ENCODE data around the gene FBLN7. TPM values are rescaled to one million over a fixed set of nuclear protein-coding genes. Genes with fewer than 3 reads are reported as not detected.

Gene FBLN7
- total and polyA plus RNA-seq, 2 of the 8 experiments (the other 6 are each of a cell fraction or from before 2014, with no cell fraction given), result 0.30 to 0.77 TPM

DNA sequence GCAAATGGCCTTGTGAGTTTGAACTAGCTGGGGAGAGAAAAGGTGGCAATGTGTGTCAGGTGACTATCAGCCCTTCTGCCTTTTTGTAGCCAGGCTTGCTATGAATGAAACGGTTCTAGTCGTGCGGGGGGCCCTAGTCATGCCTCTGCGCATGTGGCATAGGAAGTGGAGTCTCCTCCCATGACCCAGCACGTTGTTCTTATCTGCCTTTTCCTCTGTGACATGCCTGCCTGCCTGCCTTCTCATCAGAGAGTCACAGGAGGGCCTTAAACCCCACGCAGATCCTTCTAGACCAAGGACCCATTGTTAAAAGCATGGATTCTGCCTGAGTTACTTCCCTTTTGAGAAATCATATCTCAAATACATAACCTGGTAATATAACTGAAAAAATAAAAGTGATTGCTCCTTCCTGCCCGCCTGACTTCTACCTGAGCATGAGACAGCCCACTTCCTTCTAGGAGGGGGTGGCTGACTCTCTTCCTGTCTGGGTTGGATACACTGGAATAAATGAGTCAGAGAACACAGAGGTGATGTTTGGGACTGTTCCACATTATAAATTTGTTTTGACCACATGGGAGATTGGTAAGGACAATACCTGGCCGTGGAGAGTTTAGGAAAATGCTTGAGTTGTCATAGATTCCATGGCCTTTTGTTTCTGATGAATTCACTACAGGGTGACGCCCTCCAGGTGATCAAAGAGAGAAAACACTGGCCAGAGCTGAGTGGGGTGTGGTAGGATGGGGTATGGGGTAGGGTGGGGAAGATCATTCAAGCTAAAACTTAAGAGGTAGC is 49.8 kb downstream of the FBLN7 start:
- peaks cover 0 to 1% of the 10 kb centered on the region in 2 experiments for H4K20me1 ChIP-seq (replicated peaks in 1 of 2; ENCODE audit: control insufficient read depth in 1 of 2, insufficient read depth in 2 of 2, low read length in 2 of 2)
- no peak overlapping the region for H3K4me2 ChIP-seq (ENCODE audit: insufficient read depth in 1 of 2, low read depth in 2 of 2, low read length in 2 of 2)
- TF ChIP-seq FOSL1 (IDR thresholded peaks at IDR 0.05; ENCODE audit: insufficient read depth, low read depth, low read length), result no peak
- TF ChIP-seq, protein P1, sequence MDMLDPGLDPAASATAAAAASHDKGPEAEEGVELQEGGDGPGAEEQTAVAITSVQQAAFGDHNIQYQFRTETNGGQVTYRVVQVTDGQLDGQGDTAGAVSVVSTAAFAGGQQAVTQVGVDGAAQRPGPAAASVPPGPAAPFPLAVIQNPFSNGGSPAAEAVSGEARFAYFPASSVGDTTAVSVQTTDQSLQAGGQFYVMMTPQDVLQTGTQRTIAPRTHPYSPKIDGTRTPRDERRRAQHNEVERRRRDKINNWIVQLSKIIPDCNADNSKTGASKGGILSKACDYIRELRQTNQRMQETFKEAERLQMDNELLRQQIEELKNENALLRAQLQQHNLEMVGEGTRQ (IDR thresholded peaks at IDR 0.05; ENCODE audit: low read length), result no peak
- TF ChIP-seq, protein P2, sequence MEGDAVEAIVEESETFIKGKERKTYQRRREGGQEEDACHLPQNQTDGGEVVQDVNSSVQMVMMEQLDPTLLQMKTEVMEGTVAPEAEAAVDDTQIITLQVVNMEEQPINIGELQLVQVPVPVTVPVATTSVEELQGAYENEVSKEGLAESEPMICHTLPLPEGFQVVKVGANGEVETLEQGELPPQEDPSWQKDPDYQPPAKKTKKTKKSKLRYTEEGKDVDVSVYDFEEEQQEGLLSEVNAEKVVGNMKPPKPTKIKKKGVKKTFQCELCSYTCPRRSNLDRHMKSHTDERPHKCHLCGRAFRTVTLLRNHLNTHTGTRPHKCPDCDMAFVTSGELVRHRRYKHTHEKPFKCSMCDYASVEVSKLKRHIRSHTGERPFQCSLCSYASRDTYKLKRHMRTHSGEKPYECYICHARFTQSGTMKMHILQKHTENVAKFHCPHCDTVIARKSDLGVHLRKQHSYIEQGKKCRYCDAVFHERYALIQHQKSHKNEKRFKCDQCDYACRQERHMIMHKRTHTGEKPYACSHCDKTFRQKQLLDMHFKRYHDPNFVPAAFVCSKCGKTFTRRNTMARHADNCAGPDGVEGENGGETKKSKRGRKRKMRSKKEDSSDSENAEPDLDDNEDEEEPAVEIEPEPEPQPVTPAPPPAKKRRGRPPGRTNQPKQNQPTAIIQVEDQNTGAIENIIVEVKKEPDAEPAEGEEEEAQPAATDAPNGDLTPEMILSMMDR (IDR thresholded peaks at IDR 0.05; ENCODE audit: control extremely low read depth in 1 of 3, insufficient read depth in 1 of 3, low read depth in 1 of 3, low read length in 3 of 3), result no peak
- TF ChIP-seq RNF2 (IDR thresholded peaks at IDR 0.05; ENCODE audit: borderline replicate concordance, low read depth, low read length, missing control alignments, poor library complexity, severe bottlenecking), result no peak
- no peak for TF ChIP-seq RXRA (IDR thresholded peaks at IDR 0.05; ENCODE audit: insufficient read depth, low read depth, low read length)
- no peak for TF ChIP-seq BCL11A (IDR thresholded peaks at IDR 0.05; ENCODE audit: low read depth in 2 of 2, low read length in 2 of 2)
- TF ChIP-seq, protein P3, sequence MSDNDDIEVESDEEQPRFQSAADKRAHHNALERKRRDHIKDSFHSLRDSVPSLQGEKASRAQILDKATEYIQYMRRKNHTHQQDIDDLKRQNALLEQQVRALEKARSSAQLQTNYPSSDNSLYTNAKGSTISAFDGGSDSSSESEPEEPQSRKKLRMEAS (IDR thresholded peaks at IDR 0.05), result no peak

More for the DNA sequence above, 49.8 kb downstream of the FBLN7 start:
- Histone ChIP-seq H3K56ac (replicated peaks; ENCODE audit: insufficient read length, low read depth, low read length) (no peak overlapping the region), H2BK15ac (ENCODE audit: low read length) (no peak overlapping the region), H2AK5ac (ENCODE audit: low read depth, low read length) (no peak overlapping the region), H2BK5ac (ENCODE audit: low read depth, low read length) (no peak overlapping the region), H2AFZ (ENCODE audit: low read length) (no peak overlapping the region), H3K4me3 (ENCODE audit: extremely low read depth in 1 of 4, insufficient read depth in 2 of 4, low read depth in 3 of 4, low read length in 4 of 4) (no peak overlapping the region), H3K79me2 (ENCODE audit: control insufficient read depth in 1 of 2, insufficient read depth in 2 of 2, low read length in 2 of 2) (no peaks in the 10 kb centered on the region), H3K23me2 (ENCODE audit: low read depth, low read length) (no peaks in the 10 kb centered on the region), H4K8ac (ENCODE audit: extremely low read depth, insufficient read depth, low read length) (no peak overlapping the region), H3K4me1 (replicated peaks in 1 of 4; ENCODE audit: control insufficient read depth in 3 of 4, insufficient read depth in 4 of 4, low read length in 3 of 4) (no peaks in the 10 kb centered on the region), H3K27ac (ENCODE audit: low read depth, low read length) (no peak overlapping the region), H2BK20ac (ENCODE audit: low read length) (no peak overlapping the region), H3K79me1 (ENCODE audit: low read depth, low read length) (no peaks in the 10 kb centered on the region), H4K5ac (ENCODE audit: insufficient read length, low read depth, low read length) (no peak overlapping the region), H3K9ac (replicated peaks in 1 of 4; ENCODE audit: extremely low read depth in 1 of 4, low read depth in 3 of 4, low read length in 3 of 4) (no peak overlapping the region), H3K27me3 (replicated peaks in 1 of 4; ENCODE audit: control insufficient read depth in 3 of 4, extremely low read depth in 1 of 4, insufficient read depth in 3 of 4, low read length in 3 of 4) (no peaks in the 10 kb centered on the region; a peak in 2 of 7 replicates), H3K14ac (ENCODE audit: insufficient read length) (no peak overlapping the region), H4K91ac (replicated peaks; ENCODE audit: insufficient read length, low read length) (no peak overlapping the region), H3K18ac (ENCODE audit: extremely low read depth, low read length) (no peak overlapping the region), H3K4ac (replicated peaks; ENCODE audit: insufficient read length, low read depth, low read length) (no peak overlapping the region), H3K9me3 (ENCODE audit: insufficient read depth in 2 of 2, low read depth in 1 of 2, low read length in 1 of 2) (peaks cover 0 to 9% of the 10 kb centered on the region in 2 experiments; a peak in 1 of 4 replicates), H2BK120ac (replicated peaks; ENCODE audit: low read depth, low read length) (no peak overlapping the region), H3K23ac (ENCODE audit: insufficient read length) (no peak overlapping the region), H2BK12ac (ENCODE audit: low read depth, low read length) (no peak overlapping the region), H3K36me3 (ENCODE audit: control insufficient read depth in 2 of 4, insufficient read depth in 4 of 4, low read length in 3 of 4) (no peaks in the 10 kb centered on the region)
- 89% methylated on average over 9 of the region's 9 CpGs; no CpG with 5 or more reads in 1 of the 2 experiments for WGBS, 2 experiments (ENCODE audit: extremely low coverage in 1 of 2, insufficient coverage in 1 of 2, insufficient read length in 1 of 2, insufficient replicate concordance in 2 of 2, low coverage in 1 of 2, low lambda C conversion rate in 2 of 2, missing lambda C conversion rate in 1 of 2)
- ChIA-PET CTCF (ENCODE audit: partially characterized antibody) (no interaction called here), POLR2A (ENCODE audit: partially characterized antibody) (no interaction called here)
- DNase-seq (ENCODE audit: low read depth in 1 of 2, low spot score in 2 of 2), result peak in 1 of 2 experiments; percentile 14
- FAIRE-seq, result no peak

All from H1 (cell line).